ENCODE measurements around the gene MRPL4.
"Not testable (repeated sequence)": the region's sequence is repeated elsewhere in the genome, so short reads cannot be mapped to it uniquely, and the experiment has no call there.

The MRPL4 gene

GRCh38 chr19:10269333-10270179, 17.5 kb downstream of the MRPL4 start:
- H3K9ac ChIP-seq (ENCODE audit: low read depth, low read length): peak overlapping the region; percentile 35
- H3K36me3 ChIP-seq (ENCODE audit: insufficient read depth, low read length): no peaks in the 10 kb centered on the region
- no peaks in the 10 kb centered on the region for H3K9me3 ChIP-seq (replicated peaks; ENCODE audit: low read length)
- peak overlapping the region; percentile 76 for H3K4me2 ChIP-seq (ENCODE audit: low read length)
- peaks cover 14% of the 10 kb centered on the region for H3K4me1 ChIP-seq (ENCODE audit: control insufficient read depth, insufficient read depth, low read length)
- peak overlapping the region; percentile 66 for H3K4me3 ChIP-seq (ENCODE audit: low read length)
- H3K27me3 ChIP-seq (ENCODE audit: control insufficient read depth, insufficient read depth, low read length): peaks cover 25% of the 10 kb centered on the region

GRCh38 chr19:10270180-10270615, 18.2 kb downstream of the MRPL4 start:
- Histone ChIP-seq H3K4me1 (ENCODE audit: control insufficient read depth, insufficient read depth, low read length) (peaks cover 14% of the 10 kb centered on the region), H3K4me3 (ENCODE audit: low read length) (peak overlapping the region; percentile 66), H3K27me3 (ENCODE audit: control insufficient read depth, insufficient read depth, low read length) (peaks cover 25% of the 10 kb centered on the region), H3K4me2 (ENCODE audit: low read length) (peak overlapping the region; percentile 76), H3K36me3 (ENCODE audit: insufficient read depth, low read length) (no peaks in the 10 kb centered on the region), H3K9ac (ENCODE audit: low read depth, low read length) (peak overlapping the region; percentile 35), H3K9me3 (replicated peaks; ENCODE audit: low read length) (no peaks in the 10 kb centered on the region)

DNA sequence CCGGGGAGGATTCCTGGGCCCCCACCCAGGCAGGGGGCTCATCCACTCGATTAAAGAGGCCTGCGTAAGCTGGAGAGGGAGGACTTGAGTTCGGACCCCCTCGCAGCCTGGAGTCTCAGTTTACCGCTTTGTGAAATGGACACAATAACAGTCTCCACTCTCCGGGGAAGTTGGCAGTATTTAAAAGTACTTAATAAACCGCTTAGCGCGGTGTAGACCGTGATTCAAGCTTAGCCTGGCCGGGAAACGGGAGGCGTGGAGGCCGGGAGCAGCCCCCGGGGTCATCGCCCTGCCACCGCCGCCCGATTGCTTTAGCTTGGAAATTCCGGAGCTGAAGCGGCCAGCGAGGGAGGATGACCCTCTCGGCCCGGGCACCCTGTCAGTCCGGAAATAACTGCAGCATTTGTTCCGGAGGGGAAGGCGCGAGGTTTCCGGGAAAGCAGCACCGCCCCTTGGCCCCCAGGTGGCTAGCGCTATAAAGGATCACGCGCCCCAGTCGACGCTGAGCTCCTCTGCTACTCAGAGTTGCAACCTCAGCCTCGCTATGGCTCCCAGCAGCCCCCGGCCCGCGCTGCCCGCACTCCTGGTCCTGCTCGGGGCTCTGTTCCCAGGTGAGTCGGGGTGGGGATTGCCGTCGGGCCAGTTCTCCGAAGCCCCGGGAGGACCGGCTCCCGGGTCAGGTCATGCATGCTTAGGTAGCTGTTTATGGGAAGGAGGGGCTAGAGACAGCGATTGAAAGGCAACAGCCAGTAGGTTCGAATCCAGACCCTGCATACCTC, 18.8 kb downstream of the MRPL4 start, which contains the start of gene ICAM1:
Gene ICAM1 (plus strand): TSS at position 505 of the 779 bp plus-strand sequence. CDS start 40 bp downstream, at position 545.
- H3K4me2 ChIP-seq (ENCODE audit: low read length): peak within 1 kb of the TSS; percentile 76
- H3K4me3 ChIP-seq (ENCODE audit: low read length): peak within 1 kb of the TSS; percentile 66
- peaks cover 25% of the 10 kb centered on the region for H3K27me3 ChIP-seq (ENCODE audit: control insufficient read depth, insufficient read depth, low read length)
- H3K9me3 ChIP-seq (replicated peaks; ENCODE audit: low read length): no peaks in the 10 kb centered on the region
- H3K4me1 ChIP-seq (ENCODE audit: control insufficient read depth, insufficient read depth, low read length): peaks cover 14% of the 10 kb centered on the region
- H3K9ac ChIP-seq (ENCODE audit: low read depth, low read length): peak within 1 kb of the TSS; percentile 35
- H3K36me3 ChIP-seq (ENCODE audit: insufficient read depth, low read length): no peaks in the 10 kb centered on the region

GRCh38 chr19:10271543-10272086, 19.6 kb downstream of the MRPL4 start:
- no peak overlapping the region for H3K4me2 ChIP-seq (ENCODE audit: low read length)
- H3K4me3 ChIP-seq (ENCODE audit: low read length): peak overlapping the region; percentile 66
- no peaks in the 10 kb centered on the region for H3K36me3 ChIP-seq (ENCODE audit: insufficient read depth, low read length)
- H3K9me3 ChIP-seq (replicated peaks; ENCODE audit: low read length): no peaks in the 10 kb centered on the region
- peaks cover 25% of the 10 kb centered on the region for H3K27me3 ChIP-seq (ENCODE audit: control insufficient read depth, insufficient read depth, low read length)
- peaks cover 14% of the 10 kb centered on the region for H3K4me1 ChIP-seq (ENCODE audit: control insufficient read depth, insufficient read depth, low read length)
- no peak overlapping the region for H3K9ac ChIP-seq (ENCODE audit: low read depth, low read length)

- Histone ChIP-seq H3K4me1 (ENCODE audit: control insufficient read depth, insufficient read depth, low read length) (peaks cover 18% of the 10 kb centered on the region), H3K9me3 (replicated peaks; ENCODE audit: low read length) (no peaks in the 10 kb centered on the region), H3K9ac (ENCODE audit: low read depth, low read length) (no peak overlapping the region), H3K36me3 (ENCODE audit: insufficient read depth, low read length) (no peaks in the 10 kb centered on the region), H3K4me2 (ENCODE audit: low read length) (no peak overlapping the region), H3K4me3 (ENCODE audit: low read length) (no peak overlapping the region), H3K27me3 (ENCODE audit: control insufficient read depth, insufficient read depth, low read length) (peaks cover 25% of the 10 kb centered on the region)
Measured at GRCh38 chr19:10274589-10274988, 22.6 kb downstream of the MRPL4 start.

GRCh38 chr19:10277795-10278589, 26.0 kb downstream of the MRPL4 start:
- Histone ChIP-seq H3K27me3 (ENCODE audit: control insufficient read depth, insufficient read depth, low read length) (no peaks in the 10 kb centered on the region), H3K4me2 (ENCODE audit: low read length) (no peak overlapping the region), H3K4me1 (ENCODE audit: control insufficient read depth, insufficient read depth, low read length) (peaks cover 5% of the 10 kb centered on the region), H3K9ac (ENCODE audit: low read depth, low read length) (no peak overlapping the region), H3K36me3 (ENCODE audit: insufficient read depth, low read length) (no peaks in the 10 kb centered on the region), H3K9me3 (replicated peaks; ENCODE audit: low read length) (no peaks in the 10 kb centered on the region), H3K4me3 (ENCODE audit: low read length) (no peak overlapping the region)

- Histone ChIP-seq H3K4me2 (ENCODE audit: low read length) (no peak overlapping the region), H3K9me3 (replicated peaks; ENCODE audit: low read length) (no peaks in the 10 kb centered on the region), H3K9ac (ENCODE audit: low read depth, low read length) (no peak overlapping the region), H3K36me3 (ENCODE audit: insufficient read depth, low read length) (no peaks in the 10 kb centered on the region), H3K4me3 (ENCODE audit: low read length) (no peak overlapping the region), H3K27me3 (ENCODE audit: control insufficient read depth, insufficient read depth, low read length) (no peaks in the 10 kb centered on the region), H3K4me1 (ENCODE audit: control insufficient read depth, insufficient read depth, low read length) (peaks cover 5% of the 10 kb centered on the region)
Measured at GRCh38 chr19:10278935-10279334, 26.9 kb downstream of the MRPL4 start.

DNA sequence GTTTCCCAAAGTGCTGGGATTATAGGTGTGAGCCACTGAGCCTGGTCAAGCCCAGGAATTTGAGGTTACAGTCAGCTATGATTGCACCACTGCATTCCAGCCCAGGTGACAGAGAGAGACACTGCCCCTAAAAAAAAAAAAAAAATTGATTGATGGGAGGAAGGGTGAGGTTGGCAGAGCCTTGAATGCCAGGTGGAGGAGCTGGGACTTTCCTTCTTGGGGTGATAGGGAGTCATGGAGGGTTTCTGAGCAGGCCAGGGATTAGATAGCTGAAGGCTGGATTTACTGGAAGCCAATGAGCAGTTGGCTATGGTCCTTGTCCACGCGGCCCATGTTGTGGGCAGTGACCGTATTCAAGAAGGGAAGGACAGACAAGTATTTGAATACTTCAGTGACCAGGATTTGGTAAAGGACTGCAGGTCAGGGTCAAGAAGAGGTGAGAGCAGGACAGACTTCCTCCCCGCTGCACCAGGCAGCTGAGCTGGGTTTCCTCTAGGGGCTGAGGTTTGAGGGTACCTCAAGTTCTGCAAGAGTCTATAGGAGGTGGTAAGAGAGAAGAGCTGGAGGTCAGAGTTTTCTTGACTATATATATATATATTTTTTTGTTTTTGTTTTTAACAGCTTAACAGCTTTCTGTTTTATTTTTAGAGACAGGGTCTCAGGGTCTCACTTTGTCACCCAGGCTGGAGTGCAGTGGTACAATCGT, 27.9 kb downstream of the MRPL4 start:
- Histone ChIP-seq H3K36me3 (ENCODE audit: insufficient read depth, low read length) (no peaks in the 10 kb centered on the region), H3K4me2 (ENCODE audit: low read length) (no peak overlapping the region), H3K27me3 (ENCODE audit: control insufficient read depth, insufficient read depth, low read length) (no peaks in the 10 kb centered on the region), H3K9ac (ENCODE audit: low read depth, low read length) (no peak overlapping the region), H3K9me3 (replicated peaks; ENCODE audit: low read length) (no peaks in the 10 kb centered on the region), H3K4me1 (ENCODE audit: control insufficient read depth, insufficient read depth, low read length) (peaks cover 5% of the 10 kb centered on the region), H3K4me3 (ENCODE audit: low read length) (no peak overlapping the region)

- not testable (repeated sequence) for H3K36me3 ChIP-seq (ENCODE audit: insufficient read depth, low read length); H3K9me3 ChIP-seq (replicated peaks; ENCODE audit: low read length); H3K27me3 ChIP-seq (ENCODE audit: control insufficient read depth, insufficient read depth, low read length); H3K9ac ChIP-seq (ENCODE audit: low read depth, low read length); H3K4me2 ChIP-seq (ENCODE audit: low read length); H3K4me3 ChIP-seq (ENCODE audit: low read length); H3K4me1 ChIP-seq (ENCODE audit: control insufficient read depth, insufficient read depth, low read length)
Measured at GRCh38 chr19:10282043-10282442, 30.0 kb downstream of the MRPL4 start.

DNA sequence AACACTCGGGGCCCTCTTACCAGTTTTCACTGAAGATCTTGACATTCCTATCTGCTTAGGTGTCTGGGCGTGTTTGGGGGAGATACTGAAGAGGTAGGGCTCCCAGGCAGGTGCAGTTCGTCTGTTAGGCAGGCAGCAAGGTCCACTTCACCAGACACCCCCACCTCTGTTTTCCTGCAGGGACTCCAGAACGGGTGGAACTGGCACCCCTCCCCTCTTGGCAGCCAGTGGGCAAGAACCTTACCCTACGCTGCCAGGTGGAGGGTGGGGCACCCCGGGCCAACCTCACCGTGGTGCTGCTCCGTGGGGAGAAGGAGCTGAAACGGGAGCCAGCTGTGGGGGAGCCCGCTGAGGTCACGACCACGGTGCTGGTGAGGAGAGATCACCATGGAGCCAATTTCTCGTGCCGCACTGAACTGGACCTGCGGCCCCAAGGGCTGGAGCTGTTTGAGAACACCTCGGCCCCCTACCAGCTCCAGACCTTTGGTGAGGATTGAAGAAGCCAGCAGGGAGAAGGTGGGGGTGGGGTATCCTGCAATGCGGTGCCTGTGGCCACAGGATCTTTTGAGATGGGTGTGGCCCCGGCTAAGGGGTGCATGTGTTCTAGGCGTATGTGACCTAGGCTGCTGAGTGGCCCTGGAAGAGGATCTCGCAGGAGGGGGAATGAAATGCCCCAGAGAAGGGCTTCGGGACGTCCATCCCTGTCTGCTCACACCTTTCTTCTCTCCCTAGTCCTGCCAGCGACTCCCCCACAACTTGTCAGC, 31.5 kb downstream of the MRPL4 start:
- Histone ChIP-seq H3K4me3 (ENCODE audit: low read length) (no peak overlapping the region), H3K27me3 (ENCODE audit: control insufficient read depth, insufficient read depth, low read length) (peaks cover 13% of the 10 kb centered on the region), H3K36me3 (ENCODE audit: insufficient read depth, low read length) (no peaks in the 10 kb centered on the region)

More for the DNA sequence above, 31.5 kb downstream of the MRPL4 start:
- no peaks in the 10 kb centered on the region for H3K4me1 ChIP-seq (ENCODE audit: control insufficient read depth, insufficient read depth, low read length)
- H3K9ac ChIP-seq (ENCODE audit: low read depth, low read length): no peak overlapping the region
- no peak overlapping the region for H3K4me2 ChIP-seq (ENCODE audit: low read length)
- H3K9me3 ChIP-seq (replicated peaks; ENCODE audit: low read length): no peaks in the 10 kb centered on the region

Measured in skeletal muscle satellite cell (primary cell).